Aorta (tissue), 5 donors: ENCODE data around the gene KLK6. TPM values are rescaled to one million over a fixed set of nuclear protein-coding genes. Genes with fewer than 3 reads are reported as not detected.

ENCODE experiments used
- ATAC-seq: fragments of 200-7000 bp; cut with Tn5 transposase; one replicate; pipeline ENCODE4 v1.9.1; 2022; ENCODE audit warnings: moderate library complexity; ENCODE audit not compliant: low FRiP score
- DNase-seq, 2 donors: peaks; one replicate each; pipeline ENCODE4 v3.0.0-alpha.2; 2020
- H3K27ac ChIP-seq, 2 donors: one replicate each; pipeline ENCODE4 v1.5.1; 2013; ENCODE audit warnings: low read length in 2 of 2, mild to moderate bottlenecking in 2 of 2, moderate library complexity in 2 of 2, control low read depth in 1 of 2, inconsistent platforms in 1 of 2, low read depth in 1 of 2
- H3K27me3 ChIP-seq, 2 donors: one replicate each; pipeline ENCODE4 v1.6.1; 2013; ENCODE audit warnings: control low read depth in 1 of 2, low read length in 1 of 2, mild to moderate bottlenecking in 1 of 2, moderate library complexity in 1 of 2; ENCODE audit not compliant: insufficient read depth in 2 of 2, control insufficient read depth in 1 of 2
- H3K36me3 ChIP-seq, 2 donors: one replicate each; pipeline ENCODE4 v1.6.1; 2013; ENCODE audit warnings: control low read depth in 1 of 2, low read length in 1 of 2, mild to moderate bottlenecking in 1 of 2; ENCODE audit not compliant: insufficient read depth in 2 of 2, control insufficient read depth in 1 of 2
- H3K4me1 ChIP-seq, 2 donors: one replicate each; pipeline ENCODE4 v1.6.1; 2013; ENCODE audit warnings: low read length in 2 of 2, control low read depth in 1 of 2, mild to moderate bottlenecking in 1 of 2, moderate library complexity in 1 of 2; ENCODE audit not compliant: insufficient read depth in 2 of 2, control insufficient read depth in 1 of 2
- H3K4me3 ChIP-seq, 2 donors: one replicate each; pipeline ENCODE4 v1.5.1; 2013; ENCODE audit warnings: low read length in 2 of 2, control low read depth in 1 of 2, mild to moderate bottlenecking in 1 of 2
- H3K9me3 ChIP-seq: one replicate; pipeline ENCODE4 v1.6.1; 2013; ENCODE audit warnings: mild to moderate bottlenecking, low read length; ENCODE audit not compliant: control insufficient read depth
- WGBS, 2 donors: extraction: QIAGEN DNeasy Blood & Tissue Kit; methylation state at CpG; one replicate each; pipeline ENCODE4 v1.1.7; 2013; 5-methylcytosine and 5-hydroxymethylcytosine counted together
- intact Hi-C, 2 donors: fragments of 100-400 bp; cut with DNase I; formaldehyde crosslinking; loops; one replicate each; pipeline versions ENCODE4 v1.14.2 to v1.15.0; 2022
- polyA plus RNA-seq, 2 donors: library from polyadenylated mRNA; stranded (reverse); fragments of 200-250 nt; gene quantifications; one replicate each; pipeline ENCODE4 v1.2.3, GENCODE V29; 2013
- total RNA-seq, 2 donors: library from RNA; stranded (reverse); fragmentation: NEBNext Ultra II Directional; extraction: Animal tissue kit (Norgen Biotek cat#: 25700); gene quantifications; one replicate each; pipeline ENCODE4 v1.2.1, GENCODE V29; 2021
- donor health status: healthy with polysubstance abuse.
- donor health status: Bipolar disorder and iron deficiency.
- donor health status: DM: no; HTN: no; CAD: no.
- donor health status: DM: no; HTN: no; CAD: no.
- donor health status: DM: yes; HTN: yes; CAD: no.

The KLK6 gene
- total and polyA plus RNA-seq, 4 donors = 0.20 TPM; not detected in 3

DNA sequence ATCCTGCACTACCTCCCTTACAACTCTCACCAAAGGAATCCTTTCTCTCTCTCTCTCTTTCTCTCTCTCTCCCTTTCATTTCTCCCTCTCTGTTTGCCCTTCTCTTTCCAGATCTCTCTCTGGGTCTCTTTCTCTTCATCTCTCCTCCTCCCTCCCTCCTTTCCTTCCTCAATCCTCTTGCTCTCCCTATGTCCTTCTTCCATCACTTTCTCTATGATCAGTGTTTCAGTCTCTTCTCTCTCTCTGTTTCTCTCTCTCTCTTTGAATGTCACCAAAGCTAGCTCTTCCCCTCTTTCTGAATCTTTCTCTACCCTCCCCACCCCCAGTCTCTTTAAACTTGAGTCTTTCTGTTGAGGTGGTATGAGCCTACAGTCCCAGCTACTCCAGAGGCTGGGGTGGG is 38.4 kb downstream of the KLK6 start:
- no peaks in the 10 kb centered on the region for H3K9me3 ChIP-seq
- no peak overlapping the region for H3K27ac ChIP-seq
- no peaks in the 10 kb centered on the region for H3K4me1 ChIP-seq
- H3K36me3 ChIP-seq = no peaks in the 10 kb centered on the region
- no peaks in the 10 kb centered on the region for H3K27me3 ChIP-seq
- DNase-seq = no peak
- ATAC-seq = no peak
- intact Hi-C loops = no loop called here
- H3K4me3 ChIP-seq = no peak overlapping the region

DNA sequence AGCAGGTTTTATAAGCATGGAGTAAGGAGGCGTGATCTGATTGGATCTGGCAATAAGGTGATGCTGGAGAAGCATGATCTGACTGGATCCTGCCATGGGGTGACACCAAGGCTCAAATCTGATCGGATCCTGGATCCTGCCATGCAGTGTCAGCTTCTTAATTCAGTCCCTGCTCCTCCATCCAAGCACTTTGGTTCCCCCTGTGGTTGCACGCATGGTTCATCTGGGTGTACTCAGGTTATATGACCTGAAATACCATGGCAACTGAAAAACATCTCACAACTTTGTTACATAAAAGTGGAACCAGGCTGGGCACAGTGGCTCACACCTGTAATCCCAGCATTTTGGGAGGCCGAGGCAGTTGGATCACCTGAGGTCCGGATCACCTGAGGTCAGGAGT is 40.6 kb downstream of the KLK6 start:
- H3K27ac ChIP-seq = no peak overlapping the region
- no peaks in the 10 kb centered on the region for H3K9me3 ChIP-seq
- no peaks in the 10 kb centered on the region for H3K27me3 ChIP-seq
- ATAC-seq = no peak
- no peaks in the 10 kb centered on the region for H3K4me1 ChIP-seq
- no peaks in the 10 kb centered on the region for H3K36me3 ChIP-seq
- 85 to 89% methylated on average over 5 of the region's 5 CpGs for WGBS, 2 donors
- intact Hi-C loops = no loop called here
- H3K4me3 ChIP-seq = no peak overlapping the region
- no peak for DNase-seq

DNA sequence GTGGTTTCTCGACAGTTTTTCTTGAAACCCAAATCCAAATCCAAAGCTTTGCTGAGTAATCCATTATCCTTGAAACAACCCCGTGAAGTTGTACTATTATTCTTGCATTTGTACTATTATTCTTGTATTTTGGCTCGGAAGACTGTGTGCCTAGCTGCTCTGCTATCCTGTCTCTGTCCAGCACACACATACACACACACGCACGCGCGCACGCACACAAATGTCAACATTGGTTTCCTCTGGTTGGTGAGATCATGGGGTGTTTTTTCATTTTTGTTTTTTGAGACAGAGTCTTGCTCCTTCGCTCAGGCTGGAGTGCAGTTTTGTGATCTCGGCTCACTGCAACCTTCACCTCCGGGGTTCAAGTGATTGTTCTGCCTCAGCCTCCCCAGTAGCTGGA is 43.2 kb downstream of the KLK6 start:
- intact Hi-C loops = no loop called here
- Histone ChIP-seq H3K27me3 (no peaks in the 10 kb centered on the region), H3K4me1 (no peaks in the 10 kb centered on the region), H3K27ac (no peak overlapping the region), H3K9me3 (no peaks in the 10 kb centered on the region), H3K4me3 (no peak overlapping the region), H3K36me3 (no peaks in the 10 kb centered on the region)
- DNase-seq (no peak), ATAC-seq (no peak)
- 33 to 41% methylated on average over 11 of the region's 11 CpGs for WGBS, 2 donors

DNA sequence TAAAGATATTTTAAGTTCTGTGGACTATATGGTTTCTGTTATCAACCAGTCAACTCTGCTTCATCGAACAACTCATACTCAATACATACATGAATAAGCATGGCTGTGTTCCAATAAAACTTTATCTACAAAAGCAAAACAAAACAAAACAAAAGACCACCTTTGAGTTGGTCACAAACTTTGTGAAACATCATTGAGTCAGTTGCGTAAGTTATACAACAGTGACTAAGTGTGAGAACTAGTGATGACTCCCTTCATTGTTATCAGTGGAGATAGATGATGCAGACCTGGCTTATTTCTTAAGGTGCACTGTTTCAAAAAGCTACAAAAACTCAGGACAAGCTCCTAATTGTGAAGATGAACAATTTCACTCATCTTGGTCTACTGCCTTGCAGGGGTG is 43.7 kb downstream of the KLK6 start:
- WGBS, 2 donors = 74 to 79% methylated on average over 2 of the region's 2 CpGs
- ATAC-seq (no peak), DNase-seq (no peak)
- H3K36me3 ChIP-seq = no peaks in the 10 kb centered on the region
- H3K27ac ChIP-seq = no peak overlapping the region
- H3K4me3 ChIP-seq = no peak overlapping the region
- intact Hi-C loops = no loop called here
- H3K9me3 ChIP-seq = no peaks in the 10 kb centered on the region
- no peaks in the 10 kb centered on the region for H3K4me1 ChIP-seq
- no peaks in the 10 kb centered on the region for H3K27me3 ChIP-seq

DNA sequence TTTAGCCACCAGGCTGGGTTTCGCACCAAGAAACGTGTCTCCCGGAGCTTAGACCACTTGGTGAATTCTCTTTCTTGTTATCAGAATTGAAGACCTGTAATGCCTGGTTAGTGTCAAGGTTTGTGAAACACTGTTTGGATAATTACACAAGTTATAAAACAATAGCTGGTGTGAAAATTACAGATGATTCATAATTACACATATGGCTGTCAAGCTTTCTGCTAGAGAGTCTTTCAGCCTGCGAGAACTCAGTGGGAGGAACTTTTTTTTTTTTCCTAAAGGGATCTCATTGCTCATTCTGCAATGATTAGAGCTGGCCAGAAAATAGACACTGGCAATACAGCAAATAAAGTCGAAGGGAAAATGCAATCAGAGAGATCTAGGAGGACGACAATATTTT is 44.8 kb downstream of the KLK6 start:
- Histone ChIP-seq H3K27ac (no peak overlapping the region), H3K27me3 (no peaks in the 10 kb centered on the region), H3K4me1 (no peaks in the 10 kb centered on the region), H3K36me3 (no peaks in the 10 kb centered on the region), H3K4me3 (no peak overlapping the region), H3K9me3 (peaks cover 1% of the 10 kb centered on the region)
- intact Hi-C loops = no loop called here
- WGBS, 2 donors = 41 to 44% methylated on average over 6 of the region's 6 CpGs
- DNase-seq (no peak), ATAC-seq (no peak)

DNA sequence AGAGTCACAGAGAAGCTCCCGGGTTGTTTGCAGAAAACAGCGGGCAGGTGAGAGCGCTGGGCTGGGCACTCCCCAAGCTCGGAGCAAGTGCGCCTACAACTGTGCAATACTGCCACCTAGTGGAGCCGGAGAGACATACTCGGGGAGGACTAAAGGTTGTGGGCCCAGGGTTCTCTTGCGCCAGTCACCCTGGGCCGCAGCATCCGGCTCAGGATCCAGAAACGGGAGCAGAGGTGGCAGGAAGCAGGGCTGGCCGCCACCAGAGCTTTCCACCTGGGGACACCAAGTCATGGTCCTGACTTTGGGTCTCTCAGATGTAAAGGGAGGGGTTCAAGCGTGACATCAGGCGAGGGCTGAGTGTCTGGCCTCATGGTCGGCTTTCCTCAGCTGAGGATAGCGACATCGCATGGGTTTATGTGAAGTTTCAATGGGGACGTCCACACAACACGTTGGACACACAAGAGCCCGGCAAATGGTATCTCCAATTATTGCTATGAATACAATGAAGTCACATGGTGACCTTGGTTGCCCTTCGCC is 47.0 kb downstream of the KLK6 start:
- Histone ChIP-seq H3K9me3 (peaks cover 2% of the 10 kb centered on the region), H3K27me3 (no peaks in the 10 kb centered on the region), H3K4me3 (no peak overlapping the region), H3K36me3 (no peaks in the 10 kb centered on the region), H3K4me1 (no peaks in the 10 kb centered on the region), H3K27ac (no peak overlapping the region)
- intact Hi-C loops = loop anchor here in 1 of 2 donors (2.0 kb wide), 1 partner anchor 566 kb away; no protein-coding TSS in a partner anchor
- WGBS, 2 donors = 27 to 32% methylated on average over 21 of the region's 21 CpGs
- DNase-seq (peak; percentile 63 to 82), ATAC-seq (peak; percentile 72)

DNA sequence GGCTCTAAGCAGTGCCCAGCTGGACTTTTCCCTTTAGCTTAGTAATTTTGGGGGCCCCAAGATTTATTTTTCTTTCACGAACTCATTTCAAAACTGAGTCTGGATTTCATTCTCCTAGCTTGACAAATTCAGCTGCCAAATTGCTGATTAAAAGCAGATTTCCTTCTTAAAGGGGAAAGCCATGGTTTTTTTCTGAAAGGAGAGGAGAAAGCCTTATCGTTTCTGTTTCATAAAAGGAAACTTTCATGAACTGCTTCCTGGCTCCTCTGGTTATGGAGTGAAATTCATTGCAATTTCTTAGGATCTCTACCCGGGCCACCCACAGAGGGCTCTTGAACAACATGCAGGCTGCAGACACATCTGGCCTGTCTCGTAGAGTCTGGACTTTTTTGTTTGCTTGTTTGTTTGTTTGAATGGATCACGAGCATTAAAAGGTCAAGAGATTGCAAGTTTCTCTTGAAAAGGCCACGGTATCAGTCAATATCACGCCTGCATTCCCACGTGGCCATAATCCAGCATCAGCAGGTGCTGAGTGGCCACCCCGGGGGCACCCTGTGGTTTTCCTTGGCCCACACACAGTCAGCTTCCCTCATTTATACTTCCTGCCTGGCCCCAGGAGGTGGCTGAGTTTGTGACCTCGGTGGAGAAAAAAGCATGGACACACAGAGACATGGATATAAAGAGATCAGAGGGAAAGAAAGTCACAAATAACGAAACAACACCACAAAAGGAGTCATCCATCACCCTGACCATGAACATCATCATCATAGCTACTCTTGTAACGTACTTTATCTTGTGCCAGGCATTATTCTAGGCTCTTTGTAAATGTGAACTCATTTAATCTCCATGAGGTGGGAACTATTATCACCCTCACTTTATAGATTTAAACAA is 47.7 kb downstream of the KLK6 start:
- DNase-seq = no peak
- H3K27me3 ChIP-seq = no peaks in the 10 kb centered on the region
- no peak for ATAC-seq
- H3K4me3 ChIP-seq = no peak overlapping the region
- no peaks in the 10 kb centered on the region for H3K36me3 ChIP-seq
- no peaks in the 10 kb centered on the region for H3K4me1 ChIP-seq
- H3K9me3 ChIP-seq = peaks cover 2% of the 10 kb centered on the region
- no peak overlapping the region for H3K27ac ChIP-seq
- intact Hi-C loops = loop anchor here in 1 of 2 donors (2.0 kb wide), 1 partner anchor 565 kb away; no protein-coding TSS in a partner anchor
- WGBS, 2 donors = 1 to 2% methylated on average over 12 of the region's 12 CpGs

DNA sequence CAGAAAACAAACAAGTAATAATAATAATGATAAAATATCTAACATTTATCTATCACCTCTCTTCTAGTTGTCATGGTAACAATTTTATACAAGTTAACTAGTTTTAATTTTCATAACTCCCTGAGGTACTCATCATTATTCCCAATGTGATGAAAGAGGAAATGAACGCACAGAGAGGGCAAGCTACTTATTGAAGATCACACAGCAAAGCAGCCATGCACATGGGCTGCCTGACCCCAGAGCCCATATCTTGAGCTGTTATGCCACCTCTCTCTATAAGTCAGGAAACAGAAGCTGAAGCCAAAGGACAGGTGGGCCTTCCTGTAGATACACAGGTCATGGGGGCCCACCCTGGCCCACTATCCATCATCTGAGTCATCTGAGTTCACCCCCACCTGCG is 53.3 kb downstream of the KLK6 start:
- H3K36me3 ChIP-seq = no peaks in the 10 kb centered on the region
- H3K4me1 ChIP-seq = no peaks in the 10 kb centered on the region
- no peak overlapping the region for H3K4me3 ChIP-seq
- no peak overlapping the region for H3K27ac ChIP-seq
- intact Hi-C loops = no loop called here
- ATAC-seq = no peak
- WGBS, 2 donors = 85 to 88% methylated on average over 2 of the region's 2 CpGs
- no peaks in the 10 kb centered on the region for H3K27me3 ChIP-seq
- DNase-seq = no peak
- peaks cover 2% of the 10 kb centered on the region for H3K9me3 ChIP-seq
